ENCODE measurements around the gene DNASE1L1.
A peak's percentile ranks its signal among the peaks of the same experiment; 100 is the strongest.

The DNASE1L1 gene

GRCh38 chrX:154443992-154444754 is 35.1 kb upstream of the DNASE1L1 start, which contains the start of gene FAM50A:
Gene FAM50A, plus strand, starts transcription at chrX:154444141. Its CDS starts 95 bp downstream, at chrX:154444236.
- Histone ChIP-seq H3K27ac (ENCODE audit: low read depth, low read length) (peak within 1 kb of the TSS; percentile 53), H3K36me3 (ENCODE audit: insufficient read depth, low read length) (no peaks in the 10 kb centered on the region), H2AFZ (ENCODE audit: low read length, unreplicated experiment) (no peak within 1 kb of the TSS), H3K27me3 (ENCODE audit: insufficient read depth, low read length) (no peaks in the 10 kb centered on the region), H3K79me2 (ENCODE audit: control insufficient read depth, insufficient read depth, low read length, unreplicated experiment) (peaks cover 46% of the 10 kb centered on the region), H3K4me1 (ENCODE audit: control insufficient read depth, insufficient read depth, low read length, unreplicated experiment) (peaks cover 7% of the 10 kb centered on the region), H3K4me3 (ENCODE audit: low read depth, low read length) (peak within 1 kb of the TSS; percentile 92)

- H3K27ac ChIP-seq (ENCODE audit: low read depth, low read length), result peak overlapping the region; percentile 53
Measured at GRCh38 chrX:154443479-154443910, 34.4 kb upstream of the DNASE1L1 start.

GRCh38 chrX:154441984-154442707 is 33.1 kb upstream of the DNASE1L1 start:
- Histone ChIP-seq H3K4me1 (ENCODE audit: control insufficient read depth, insufficient read depth, low read length, unreplicated experiment) (peaks cover 7% of the 10 kb centered on the region), H3K4me3 (ENCODE audit: low read depth, low read length) (no peak overlapping the region), H3K36me3 (ENCODE audit: insufficient read depth, low read length) (no peaks in the 10 kb centered on the region), H3K79me2 (ENCODE audit: control insufficient read depth, insufficient read depth, low read length, unreplicated experiment) (peaks cover 58% of the 10 kb centered on the region), H3K27ac (ENCODE audit: low read depth, low read length) (no peak overlapping the region), H2AFZ (ENCODE audit: low read length, unreplicated experiment) (no peak overlapping the region), H3K27me3 (ENCODE audit: insufficient read depth, low read length) (no peaks in the 10 kb centered on the region)

More at GRCh38 chrX:154443479-154443910, 34.4 kb upstream of the DNASE1L1 start:
- Histone ChIP-seq H3K36me3 (ENCODE audit: insufficient read depth, low read length) (no peaks in the 10 kb centered on the region), H3K79me2 (ENCODE audit: control insufficient read depth, insufficient read depth, low read length, unreplicated experiment) (peaks cover 52% of the 10 kb centered on the region), H3K4me1 (ENCODE audit: control insufficient read depth, insufficient read depth, low read length, unreplicated experiment) (peaks cover 7% of the 10 kb centered on the region), H2AFZ (ENCODE audit: low read length, unreplicated experiment) (no peak overlapping the region), H3K27me3 (ENCODE audit: insufficient read depth, low read length) (no peaks in the 10 kb centered on the region), H3K4me3 (ENCODE audit: low read depth, low read length) (peak overlapping the region; percentile 92)

- H2AFZ ChIP-seq (ENCODE audit: low read length, unreplicated experiment), result no peak overlapping the region
- peaks cover 7% of the 10 kb centered on the region for H3K4me1 ChIP-seq (ENCODE audit: control insufficient read depth, insufficient read depth, low read length, unreplicated experiment)
- H3K4me3 ChIP-seq (ENCODE audit: low read depth, low read length), result no peak overlapping the region
- no peak overlapping the region for H3K27ac ChIP-seq (ENCODE audit: low read depth, low read length)
- H3K79me2 ChIP-seq (ENCODE audit: control insufficient read depth, insufficient read depth, low read length, unreplicated experiment), result peaks cover 57% of the 10 kb centered on the region
- no peaks in the 10 kb centered on the region for H3K36me3 ChIP-seq (ENCODE audit: insufficient read depth, low read length)
- H3K27me3 ChIP-seq (ENCODE audit: insufficient read depth, low read length), result no peaks in the 10 kb centered on the region
Measured at GRCh38 chrX:154441564-154441963, 32.5 kb upstream of the DNASE1L1 start.

GRCh38 chrX:154440623-154441357 is 31.7 kb upstream of the DNASE1L1 start:
- H3K4me3 ChIP-seq (ENCODE audit: low read depth, low read length), result no peak overlapping the region

GRCh38 chrX:154439841-154440240 is 30.8 kb upstream of the DNASE1L1 start:
- H2AFZ ChIP-seq (ENCODE audit: low read length, unreplicated experiment), result no peak overlapping the region
- peaks cover 39% of the 10 kb centered on the region for H3K79me2 ChIP-seq (ENCODE audit: control insufficient read depth, insufficient read depth, low read length, unreplicated experiment)
- no peak overlapping the region for H3K27ac ChIP-seq (ENCODE audit: low read depth, low read length)
- no peaks in the 10 kb centered on the region for H3K36me3 ChIP-seq (ENCODE audit: insufficient read depth, low read length)
- H3K4me1 ChIP-seq (ENCODE audit: control insufficient read depth, insufficient read depth, low read length, unreplicated experiment), result peaks cover 3% of the 10 kb centered on the region
- H3K27me3 ChIP-seq (ENCODE audit: insufficient read depth, low read length), result no peaks in the 10 kb centered on the region
- no peak overlapping the region for H3K4me3 ChIP-seq (ENCODE audit: low read depth, low read length)

More at GRCh38 chrX:154440623-154441357, 31.7 kb upstream of the DNASE1L1 start:
- no peaks in the 10 kb centered on the region for H3K27me3 ChIP-seq (ENCODE audit: insufficient read depth, low read length)
- H3K4me1 ChIP-seq (ENCODE audit: control insufficient read depth, insufficient read depth, low read length, unreplicated experiment), result peaks cover 11% of the 10 kb centered on the region
- peaks cover 49% of the 10 kb centered on the region for H3K79me2 ChIP-seq (ENCODE audit: control insufficient read depth, insufficient read depth, low read length, unreplicated experiment)
- no peak overlapping the region for H3K27ac ChIP-seq (ENCODE audit: low read depth, low read length)
- no peak overlapping the region for H2AFZ ChIP-seq (ENCODE audit: low read length, unreplicated experiment)
- no peaks in the 10 kb centered on the region for H3K36me3 ChIP-seq (ENCODE audit: insufficient read depth, low read length)

GRCh38 chrX:154437971-154438893 is 29.2 kb upstream of the DNASE1L1 start:
- Histone ChIP-seq H3K4me3 (ENCODE audit: low read depth, low read length) (peak overlapping the region; percentile 87), H3K4me1 (ENCODE audit: control insufficient read depth, insufficient read depth, low read length, unreplicated experiment) (peaks cover 3% of the 10 kb centered on the region), H3K36me3 (ENCODE audit: insufficient read depth, low read length) (no peaks in the 10 kb centered on the region), H3K27me3 (ENCODE audit: insufficient read depth, low read length) (no peaks in the 10 kb centered on the region), H2AFZ (ENCODE audit: low read length, unreplicated experiment) (no peak overlapping the region), H3K27ac (ENCODE audit: low read depth, low read length) (no peak overlapping the region), H3K79me2 (ENCODE audit: control insufficient read depth, insufficient read depth, low read length, unreplicated experiment) (peaks cover 33% of the 10 kb centered on the region)

- Histone ChIP-seq H3K27me3 (ENCODE audit: insufficient read depth, low read length) (no peaks in the 10 kb centered on the region), H3K4me1 (ENCODE audit: control insufficient read depth, insufficient read depth, low read length, unreplicated experiment) (peaks cover 3% of the 10 kb centered on the region), H3K4me3 (ENCODE audit: low read depth, low read length) (peak within 1 kb of the TSS; percentile 87), H3K79me2 (ENCODE audit: control insufficient read depth, insufficient read depth, low read length, unreplicated experiment) (peaks cover 33% of the 10 kb centered on the region), H3K27ac (ENCODE audit: low read depth, low read length) (peak within 1 kb of the TSS; percentile 72), H3K36me3 (ENCODE audit: insufficient read depth, low read length) (no peaks in the 10 kb centered on the region), H2AFZ (ENCODE audit: low read length, unreplicated experiment) (no peak within 1 kb of the TSS)
Measured at GRCh38 chrX:154436983-154437752, 28.1 kb upstream of the DNASE1L1 start, which contains the start of gene GDI1. Gene GDI1, plus strand, starts transcription at chrX:154437154. Its CDS starts 101 bp downstream, at chrX:154437255.

- peak overlapping the region; percentile 87 for H3K4me3 ChIP-seq (ENCODE audit: low read depth, low read length)
- H3K27me3 ChIP-seq (ENCODE audit: insufficient read depth, low read length), result no peaks in the 10 kb centered on the region
- H2AFZ ChIP-seq (ENCODE audit: low read length, unreplicated experiment), result no peak overlapping the region
- H3K4me1 ChIP-seq (ENCODE audit: control insufficient read depth, insufficient read depth, low read length, unreplicated experiment), result peaks cover 3% of the 10 kb centered on the region
- peak overlapping the region; percentile 72 for H3K27ac ChIP-seq (ENCODE audit: low read depth, low read length)
- no peaks in the 10 kb centered on the region for H3K36me3 ChIP-seq (ENCODE audit: insufficient read depth, low read length)
- peaks cover 33% of the 10 kb centered on the region for H3K79me2 ChIP-seq (ENCODE audit: control insufficient read depth, insufficient read depth, low read length, unreplicated experiment)
Measured at GRCh38 chrX:154436374-154436982, 27.4 kb upstream of the DNASE1L1 start.
